ENCODE results near the gene UBE2N. TPM values are rescaled to one million over a fixed set of nuclear protein-coding genes. Genes with fewer than 3 reads are reported as not detected.

Gene UBE2N
- total and polyA plus RNA-seq, 2 donors (not counting 3 experiments of a cell fraction or from before 2014, with no cell fraction given) = 59.2 to 125 TPM

DNA sequence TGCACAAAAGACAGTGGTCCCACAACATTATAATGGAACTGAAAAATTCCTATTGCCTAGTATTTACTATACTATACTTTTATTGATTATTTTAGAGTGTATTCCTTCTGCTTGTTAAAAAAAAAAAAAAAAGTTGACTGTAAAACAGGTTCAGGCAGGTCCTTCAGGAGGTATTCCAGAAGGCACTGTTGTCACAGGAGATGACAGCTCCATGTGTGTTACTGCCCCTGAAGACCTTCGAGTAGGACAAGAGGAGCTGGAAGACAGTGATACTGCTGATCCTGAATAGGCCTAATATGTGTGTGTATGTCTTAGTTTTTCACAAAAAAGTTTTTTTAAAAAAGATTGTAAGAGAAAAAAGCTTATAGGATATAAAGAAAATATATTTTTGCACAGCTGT is 12.3 kb downstream of the UBE2N start:
- TF ChIP-seq, protein P1, sequence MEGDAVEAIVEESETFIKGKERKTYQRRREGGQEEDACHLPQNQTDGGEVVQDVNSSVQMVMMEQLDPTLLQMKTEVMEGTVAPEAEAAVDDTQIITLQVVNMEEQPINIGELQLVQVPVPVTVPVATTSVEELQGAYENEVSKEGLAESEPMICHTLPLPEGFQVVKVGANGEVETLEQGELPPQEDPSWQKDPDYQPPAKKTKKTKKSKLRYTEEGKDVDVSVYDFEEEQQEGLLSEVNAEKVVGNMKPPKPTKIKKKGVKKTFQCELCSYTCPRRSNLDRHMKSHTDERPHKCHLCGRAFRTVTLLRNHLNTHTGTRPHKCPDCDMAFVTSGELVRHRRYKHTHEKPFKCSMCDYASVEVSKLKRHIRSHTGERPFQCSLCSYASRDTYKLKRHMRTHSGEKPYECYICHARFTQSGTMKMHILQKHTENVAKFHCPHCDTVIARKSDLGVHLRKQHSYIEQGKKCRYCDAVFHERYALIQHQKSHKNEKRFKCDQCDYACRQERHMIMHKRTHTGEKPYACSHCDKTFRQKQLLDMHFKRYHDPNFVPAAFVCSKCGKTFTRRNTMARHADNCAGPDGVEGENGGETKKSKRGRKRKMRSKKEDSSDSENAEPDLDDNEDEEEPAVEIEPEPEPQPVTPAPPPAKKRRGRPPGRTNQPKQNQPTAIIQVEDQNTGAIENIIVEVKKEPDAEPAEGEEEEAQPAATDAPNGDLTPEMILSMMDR (IDR thresholded peaks at IDR 0.05; ENCODE audit: extremely low read depth in 1 of 2, insufficient read depth in 1 of 2, low read depth in 1 of 2, low read length in 2 of 2) = no peak
- TF ChIP-seq FOS (IDR thresholded peaks at IDR 0.05; ENCODE audit: borderline replicate concordance, insufficient read depth, low read length) (no peak), EZH2 (IDR thresholded peaks at IDR 0.05; ENCODE audit: borderline replicate concordance, low read depth, low read length, severe bottlenecking) (no peak), JUN (IDR thresholded peaks at IDR 0.05; ENCODE audit: borderline replicate concordance, insufficient read depth, insufficient read length, low read depth) (no peak), POLR2AphosphoS5 (IDR thresholded peaks at IDR 0.05; ENCODE audit: insufficient read depth, low read depth, low read length) (no peak), GATA2 (IDR thresholded peaks at IDR 0.05; ENCODE audit: insufficient read depth, insufficient read length, low read depth, low read length) (no peak)
- ChIA-PET POLR2A (interaction anchor here (0.7 kb wide), 1 partner anchor 504 kb away, joined by 4 read pairs; no protein-coding TSS in a partner anchor), CTCF (interaction anchor here (1.0 to 1.2 kb wide), 2 partner anchors 10 to 673 kb away, joined by 4 to 10 read pairs; no protein-coding TSS in a partner anchor)
- intact Hi-C loops (cut with micrococcal nuclease) = loop anchor here (10.0 kb wide), 1 partner anchor 855 kb away; no protein-coding TSS in a partner anchor
- Histone ChIP-seq H3K9me3 (replicated peaks; ENCODE audit: control insufficient read depth, insufficient read depth, low read length) (no peaks in the 10 kb centered on the region), H3K79me2 (ENCODE audit: control insufficient read depth, insufficient read depth, low read length) (peaks cover 99% of the 10 kb centered on the region), H3K9ac (replicated peaks; ENCODE audit: extremely low read depth, insufficient read depth, low read length) (no peak overlapping the region), H3K9me1 (replicated peaks; ENCODE audit: control insufficient read depth, extremely low read depth, insufficient read depth, low read length) (peaks cover 2% of the 10 kb centered on the region), H3K36me3 (ENCODE audit: control insufficient read depth in 2 of 2, extremely low read depth in 1 of 2, insufficient read depth in 2 of 2, low read length in 2 of 2) (no peaks in the 10 kb centered on the region), H3K4me2 (ENCODE audit: insufficient read depth, low read length) (no peak overlapping the region), H2AFZ (ENCODE audit: low read depth, low read length) (no peak overlapping the region), H3K4me3 (replicated peaks in 1 of 3; ENCODE audit: insufficient read depth in 1 of 3, low read depth in 1 of 3, low read length in 3 of 3) (no peak overlapping the region), H4K20me1 (replicated peaks; ENCODE audit: control insufficient read depth, extremely low read depth, insufficient read depth, low read length) (peaks cover 24% of the 10 kb centered on the region), H3K4me1 (ENCODE audit: control insufficient read depth, extremely low read depth, insufficient read depth, low read length) (peaks cover 2% of the 10 kb centered on the region), H3K27ac (ENCODE audit: insufficient read depth, low read depth, low read length) (no peak overlapping the region), H3K27me3 (ENCODE audit: control insufficient read depth in 2 of 2, insufficient read depth in 2 of 2, low read length in 2 of 2) (no peaks in the 10 kb centered on the region)
- DNase-seq (ENCODE audit: low read depth, low spot score) = no peak
- dilution Hi-C loops (cut with MboI; ENCODE audit: extremely low pct_ligation_motif_present, low sequenced_read_pairs) = no loop called here
- BruUV-seq (replicated peaks) = no TSS peak
- FAIRE-seq = no peak

All from endothelial cell of umbilical vein (primary cell).